Lower lobe of right lung (tissue), 2 donors: ENCODE measurements around the gene ABI1. TPM values are rescaled to one million over a fixed set of nuclear protein-coding genes. Genes with fewer than 3 reads are reported as not detected.

Experiments
- ATAC-seq, 2 donors: fragments of 200-7000 bp; cut with Tn5 transposase; one replicate each; pipeline ENCODE4 v1.9.1; 2020 to 2022; ENCODE audit warnings: mild to moderate bottlenecking in 2 of 2, moderate library complexity in 2 of 2
- DNase-seq: peaks from one replicate; pipeline ENCODE4 v3.0.0-alpha.2; 2020
- H3K27ac ChIP-seq: fragments of 200-600 bp; one replicate; pipeline ENCODE4 v1.8.0; 2022
- H3K27me3 ChIP-seq: fragments of 200-600 bp; one replicate; pipeline ENCODE4 v1.8.0; 2022; ENCODE audit warnings: low read depth
- H3K36me3 ChIP-seq: fragments of 200-600 bp; one replicate; pipeline ENCODE4 v1.8.0; 2022; ENCODE audit warnings: mild to moderate bottlenecking
- H3K4me1 ChIP-seq: fragments of 200-600 bp; one replicate; pipeline ENCODE4 v1.8.0; 2022
- H3K4me3 ChIP-seq: fragments of 200-600 bp; one replicate; pipeline ENCODE4 v1.8.0; 2022; ENCODE audit warnings: mild to moderate bottlenecking
- H3K9me3 ChIP-seq: fragments of 200-600 bp; one replicate; pipeline ENCODE4 v1.8.0; 2022
- CTCF ChIP-seq: fragments of 200-600 bp; IDR thresholded peaks from one replicate; pipeline ENCODE4 v1.8.0; 2022; ENCODE audit warnings: antibody characterized with exemption, mild to moderate bottlenecking
- intact Hi-C: fragments of 100-400 bp; cut with DNase I; formaldehyde crosslinking; loops from one replicate; pipeline ENCODE4 v1.11.0; 2022
- total RNA-seq: library from RNA; stranded (reverse); fragmentation: NEBNext Ultra II Directional; extraction: Animal tissue kit (Norgen Biotek cat#: 25700); gene quantifications from one replicate; pipeline ENCODE4 v1.2.1, GENCODE V29; 2021
- donor health status: DM: no; HTN: yes; CAD: no; lungs with severe emphysema.

ABI1 gene
- total RNA-seq, 1 donor from 2014 or later: 65.1 TPM

- no peak for DNase-seq
- Histone ChIP-seq H3K9me3 (no peaks in the 10 kb centered on the region), H3K4me3 (no peak overlapping the region), H3K36me3 (no peaks in the 10 kb centered on the region), H3K27ac (no peak overlapping the region), H3K4me1 (peaks cover 50% of the 10 kb centered on the region), H3K27me3 (no peaks in the 10 kb centered on the region)
- no peak for ATAC-seq
- intact Hi-C loops: no loop called here
- TF ChIP-seq CTCF: no peak
Observed at GRCh38 chr10:26801274-26801673, 59.5 kb downstream of the ABI1 start.

GRCh38 chr10:26800468-26800867 is 60.3 kb downstream of the ABI1 start:
- DNase-seq: no peak
- Histone ChIP-seq H3K27me3 (no peaks in the 10 kb centered on the region), H3K4me3 (no peak overlapping the region), H3K4me1 (peaks cover 42% of the 10 kb centered on the region), H3K36me3 (no peaks in the 10 kb centered on the region), H3K27ac (no peak overlapping the region), H3K9me3 (peaks cover 3% of the 10 kb centered on the region)
- no peak for ATAC-seq
- TF ChIP-seq CTCF: no peak
- intact Hi-C loops: no loop called here

GRCh38 chr10:26799342-26799741 is 61.4 kb downstream of the ABI1 start:
- Histone ChIP-seq H3K27me3 (no peaks in the 10 kb centered on the region), H3K27ac (no peak overlapping the region), H3K4me3 (no peak overlapping the region), H3K9me3 (peaks cover 3% of the 10 kb centered on the region), H3K4me1 (peaks cover 32% of the 10 kb centered on the region), H3K36me3 (no peaks in the 10 kb centered on the region)
- no peak for ATAC-seq
- no peak for TF ChIP-seq CTCF
- DNase-seq: no peak
- intact Hi-C loops: no loop called here

GRCh38 chr10:26798298-26798697 is 62.5 kb downstream of the ABI1 start:
- ATAC-seq (no peak), DNase-seq (no peak)
- Histone ChIP-seq H3K27ac (no peak overlapping the region), H3K9me3 (peaks cover 3% of the 10 kb centered on the region), H3K36me3 (no peaks in the 10 kb centered on the region), H3K4me3 (no peak overlapping the region), H3K4me1 (peaks cover 21% of the 10 kb centered on the region), H3K27me3 (no peaks in the 10 kb centered on the region)
- no peak for TF ChIP-seq CTCF
- intact Hi-C loops: no loop called here

GRCh38 chr10:26797340-26797739 is 63.4 kb downstream of the ABI1 start:
- ATAC-seq (no peak), DNase-seq (no peak)
- no peaks in the 10 kb centered on the region for H3K36me3 ChIP-seq
- peaks cover 3% of the 10 kb centered on the region for H3K9me3 ChIP-seq
- no peak overlapping the region for H3K27ac ChIP-seq
- intact Hi-C loops: no loop called here
- no peak overlapping the region for H3K4me3 ChIP-seq
- H3K27me3 ChIP-seq: no peaks in the 10 kb centered on the region
- no peak for TF ChIP-seq CTCF
- H3K4me1 ChIP-seq: peaks cover 12% of the 10 kb centered on the region
